Parietal lobe (tissue), 1 donor: ENCODE data around the gene FGF4. TPM values are rescaled to one million over a fixed set of nuclear protein-coding genes. Genes with fewer than 3 reads are reported as not detected.

Experiments
- total RNA-seq: library from RNA; depleted of rRNA; stranded (reverse); fragments of >200 nt; gene quantifications from one replicate; pipeline ENCODE4 v1.2.3, GENCODE V29; 2014

FGF4 gene
- total RNA-seq: not detected

DNA sequence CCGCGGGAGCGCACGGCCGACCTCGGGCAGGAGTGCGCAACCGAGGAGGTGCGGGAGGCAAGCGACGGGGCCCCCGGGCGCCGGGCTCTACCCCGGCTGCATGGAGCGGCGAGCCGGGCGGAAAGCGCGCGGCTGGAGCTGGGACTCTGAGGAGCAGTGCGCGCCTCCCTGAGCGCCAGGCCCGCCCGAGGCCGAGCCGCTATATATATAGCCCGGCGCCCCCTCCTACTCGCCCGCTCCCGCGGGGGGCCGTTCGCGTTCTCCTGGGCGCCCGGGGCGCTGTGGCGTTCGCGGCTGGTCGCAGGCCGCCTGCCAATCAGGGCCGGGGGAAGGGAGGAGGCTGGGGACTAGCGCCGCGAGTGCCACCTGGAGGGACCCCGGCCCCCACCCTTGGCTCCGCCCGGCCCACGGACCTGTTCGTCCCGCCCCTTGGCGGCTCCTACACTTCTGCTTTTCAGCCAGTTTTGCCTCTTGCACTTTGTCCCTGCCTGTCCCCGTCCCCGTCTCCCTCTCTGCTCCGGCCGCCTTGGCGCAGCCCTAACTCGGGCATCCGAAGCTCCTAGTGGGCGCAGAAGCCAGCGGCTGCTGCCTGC, at the start of gene FGF4:
FGF4 (minus strand) TSS at position 179 of the 593 bp plus-strand sequence. CDS start 257 bp downstream, outside the sequence.

DNA sequence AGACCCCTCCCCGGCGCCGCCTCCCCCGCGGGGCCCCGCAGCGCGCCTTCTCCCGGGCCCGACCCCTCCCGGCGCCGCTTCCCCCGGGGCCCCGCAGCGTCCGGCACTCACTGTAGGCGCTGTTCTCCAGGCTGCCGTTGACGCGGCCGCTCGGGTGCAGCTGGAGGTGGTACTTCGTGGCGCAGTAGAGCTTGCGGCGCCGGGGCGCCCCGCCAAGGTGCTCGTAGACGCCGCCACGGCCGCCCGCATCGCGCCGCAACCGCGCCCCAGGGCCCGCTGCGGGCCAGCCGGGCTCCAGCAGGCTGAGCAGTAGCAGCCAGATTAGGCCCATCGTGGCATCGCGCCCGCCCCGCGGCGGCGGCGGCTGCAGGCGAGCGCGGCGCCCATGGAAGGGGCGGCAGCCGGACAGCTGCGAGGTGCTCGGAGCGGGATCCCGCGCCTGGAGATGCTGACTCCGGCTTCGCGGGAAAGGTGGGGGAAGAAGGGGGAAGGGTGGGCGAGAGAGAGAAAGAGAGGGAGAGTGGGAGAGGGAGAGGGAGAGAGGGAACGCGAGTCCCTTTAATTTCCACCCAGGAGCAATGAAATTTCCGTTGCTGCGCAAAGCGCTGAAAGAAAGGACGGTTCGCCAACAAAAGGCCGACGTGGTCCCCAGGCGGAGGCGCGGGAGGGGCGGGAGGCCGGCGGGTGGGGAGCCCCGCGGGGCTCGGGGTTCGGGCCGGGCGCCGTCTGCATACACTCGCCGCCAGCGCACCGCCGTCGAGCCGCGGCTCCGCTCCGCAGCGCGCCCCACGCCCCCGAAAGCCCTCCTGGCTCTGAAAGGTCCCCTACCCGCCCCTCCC, 43.7 kb upstream of the FGF4 start, which contains the start of gene FGF3:
FGF3 (minus strand) TSS at position 814 of the 839 bp plus-strand sequence; CDS start at position 331, 483 bp downstream.

Other genes with a start within 250 kb of the FGF4 start
- 5.0 TPM for gene CCND1, start 134.2 kb downstream of the FGF4 start, total RNA-seq
- gene LTO1, start 100.0 kb downstream of the FGF4 start, total RNA-seq: 40.4 TPM
- gene FGF19, start 71.3 kb downstream of the FGF4 start, total RNA-seq: not detected
- not detected for gene FGF3, start 44.1 kb upstream of the FGF4 start, total RNA-seq